ENCODE results near the gene NBPF3.

DNA sequence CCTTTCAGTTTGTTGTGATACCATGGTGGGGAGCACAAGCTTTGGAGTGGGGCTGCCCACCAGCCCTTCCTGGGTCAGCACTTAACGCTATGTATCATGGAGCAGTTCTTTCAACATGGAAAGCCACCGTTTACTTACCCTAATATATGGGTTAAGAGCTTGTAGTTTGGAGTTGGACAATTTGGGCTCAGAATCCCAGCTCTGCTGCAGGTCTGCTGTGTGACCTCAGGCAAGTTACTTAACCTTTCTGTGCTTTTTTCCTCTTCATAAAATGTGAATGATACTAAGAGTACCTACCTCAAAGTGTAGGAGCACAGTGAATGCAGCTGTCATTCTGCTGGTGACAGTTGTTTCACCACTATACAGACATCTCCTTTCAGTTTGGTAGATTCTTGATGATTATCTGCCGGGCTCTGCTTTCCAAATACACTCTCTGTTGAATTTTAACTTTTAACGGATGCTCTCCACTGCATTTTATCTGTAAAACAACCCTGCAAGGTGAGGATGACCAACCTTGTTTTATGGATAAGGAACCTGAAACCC, 93.1 kb downstream of the NBPF3 start:
- TF ChIP-seq, protein P1, sequence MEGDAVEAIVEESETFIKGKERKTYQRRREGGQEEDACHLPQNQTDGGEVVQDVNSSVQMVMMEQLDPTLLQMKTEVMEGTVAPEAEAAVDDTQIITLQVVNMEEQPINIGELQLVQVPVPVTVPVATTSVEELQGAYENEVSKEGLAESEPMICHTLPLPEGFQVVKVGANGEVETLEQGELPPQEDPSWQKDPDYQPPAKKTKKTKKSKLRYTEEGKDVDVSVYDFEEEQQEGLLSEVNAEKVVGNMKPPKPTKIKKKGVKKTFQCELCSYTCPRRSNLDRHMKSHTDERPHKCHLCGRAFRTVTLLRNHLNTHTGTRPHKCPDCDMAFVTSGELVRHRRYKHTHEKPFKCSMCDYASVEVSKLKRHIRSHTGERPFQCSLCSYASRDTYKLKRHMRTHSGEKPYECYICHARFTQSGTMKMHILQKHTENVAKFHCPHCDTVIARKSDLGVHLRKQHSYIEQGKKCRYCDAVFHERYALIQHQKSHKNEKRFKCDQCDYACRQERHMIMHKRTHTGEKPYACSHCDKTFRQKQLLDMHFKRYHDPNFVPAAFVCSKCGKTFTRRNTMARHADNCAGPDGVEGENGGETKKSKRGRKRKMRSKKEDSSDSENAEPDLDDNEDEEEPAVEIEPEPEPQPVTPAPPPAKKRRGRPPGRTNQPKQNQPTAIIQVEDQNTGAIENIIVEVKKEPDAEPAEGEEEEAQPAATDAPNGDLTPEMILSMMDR (IDR thresholded peaks at IDR 0.05) = no peak
- TF ChIP-seq EP300 (IDR thresholded peaks at IDR 0.05; ENCODE audit: low read depth) (no peak), POLR2AphosphoS5 (IDR thresholded peaks at IDR 0.05) (no peak), POLR2A (IDR thresholded peaks at IDR 0.05) (no peak)
